GM21723 (cell line): ENCODE measurements around the gene PAIP2B.
"Not testable (repeated sequence)": the region's sequence is repeated elsewhere in the genome, so short reads cannot be mapped to it uniquely, and the experiment has no call there.

Source experiments
- ATAC-seq: cut with Tn5 transposase; IDR thresholded peaks from one replicate; pipeline ENCODE4 v1.9.1; 2021; ENCODE audit warnings: mild to moderate bottlenecking, moderate library complexity; ENCODE audit not compliant: unreplicated experiment

Gene PAIP2B

DNA sequence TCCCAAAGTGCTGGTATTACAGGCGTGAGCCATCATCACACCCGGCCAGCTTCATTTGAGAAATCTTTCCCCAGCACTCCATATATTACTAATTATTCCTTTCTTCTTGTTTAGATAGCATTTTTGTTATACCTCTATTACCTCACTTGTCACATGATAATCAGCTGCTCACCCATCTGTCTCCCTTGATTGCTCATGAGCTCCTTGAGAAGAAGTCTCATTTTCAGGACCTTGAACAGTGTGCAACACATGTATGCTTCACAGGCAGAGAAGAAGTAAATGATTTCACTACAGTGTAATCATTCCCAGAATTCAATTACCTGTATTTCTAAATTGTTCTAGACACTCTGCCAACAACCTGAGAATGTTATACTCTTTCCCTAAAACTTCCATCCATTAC, 6.2 kb downstream of the PAIP2B start:
- no peak for ATAC-seq

DNA sequence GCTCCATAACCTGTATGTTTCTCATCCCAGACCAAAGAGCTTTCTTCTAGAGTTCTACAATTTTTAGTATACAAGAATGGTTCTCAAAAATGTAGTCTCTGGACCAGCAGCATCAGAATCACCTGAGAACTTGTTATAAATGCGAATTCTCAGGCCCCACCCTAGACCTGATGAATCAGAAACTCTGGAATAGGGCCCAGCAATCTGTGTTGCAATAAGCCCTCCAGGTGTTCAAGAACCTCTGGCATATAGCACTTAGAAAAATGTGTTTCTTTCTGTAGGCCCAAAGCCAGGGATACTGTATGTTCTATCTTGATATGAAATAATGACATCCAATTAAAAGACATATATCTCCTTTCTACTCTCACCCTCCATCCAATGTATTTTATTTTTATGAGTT, 10.4 kb downstream of the PAIP2B start:
- ATAC-seq, result no peak

DNA sequence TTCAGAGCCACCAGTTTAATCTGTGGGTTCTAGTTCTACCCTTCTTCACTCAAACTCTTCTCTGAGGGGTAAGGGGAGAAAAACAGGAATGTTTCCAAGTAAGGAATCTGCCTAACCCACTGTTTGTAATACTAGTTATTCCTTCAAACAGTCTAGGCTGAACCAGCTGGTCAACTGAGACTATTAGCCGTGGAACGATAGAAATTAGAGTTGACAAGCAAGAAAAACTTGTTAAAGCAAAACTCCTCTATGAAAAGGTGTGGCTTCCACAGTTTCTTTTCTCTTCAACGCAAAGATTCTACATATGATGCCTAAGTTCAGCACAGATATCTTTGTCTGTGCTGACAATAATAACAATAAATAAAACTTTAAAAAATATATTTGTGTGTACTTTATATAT, 11.5 kb downstream of the PAIP2B start:
- ATAC-seq, result no peak

DNA sequence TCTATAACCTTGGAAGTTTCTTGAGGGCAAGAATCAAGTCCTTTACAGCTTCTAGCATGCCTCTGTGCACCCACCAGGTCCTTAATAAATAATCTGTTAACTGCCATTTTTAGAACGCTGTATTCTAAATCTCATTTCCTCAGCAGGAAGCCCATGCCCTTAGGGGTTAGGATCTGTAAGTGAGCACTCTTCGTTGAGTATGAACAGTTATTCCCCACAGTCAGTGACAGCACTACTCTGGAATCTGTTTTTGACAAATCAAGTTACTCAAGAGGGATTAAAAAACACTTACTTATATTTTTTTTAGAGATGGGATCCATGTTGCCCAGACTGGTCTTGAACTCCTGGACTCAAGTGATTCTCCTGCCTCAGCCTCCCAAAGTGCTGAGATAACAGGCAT, 14.6 kb downstream of the PAIP2B start:
- ATAC-seq, result no peak

DNA sequence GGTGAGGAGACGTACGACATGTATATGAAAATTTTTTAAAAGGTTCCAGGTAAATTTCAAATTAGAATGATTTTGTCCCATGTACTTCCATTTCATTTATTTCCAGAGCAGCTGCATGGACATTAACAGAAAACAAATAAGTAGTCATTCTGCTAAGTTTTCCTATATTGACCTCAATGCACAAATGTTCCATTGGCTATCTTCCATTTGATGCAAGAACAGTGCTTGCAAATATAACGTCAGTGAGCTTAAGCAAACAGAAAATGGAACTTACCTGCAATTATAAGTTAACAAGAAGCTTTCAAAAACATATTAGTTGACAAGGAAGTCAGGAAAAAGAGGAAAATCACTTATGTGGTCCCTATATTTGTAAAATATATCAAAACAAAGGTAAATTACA, 16.6 kb downstream of the PAIP2B start:
- no peak for ATAC-seq

DNA sequence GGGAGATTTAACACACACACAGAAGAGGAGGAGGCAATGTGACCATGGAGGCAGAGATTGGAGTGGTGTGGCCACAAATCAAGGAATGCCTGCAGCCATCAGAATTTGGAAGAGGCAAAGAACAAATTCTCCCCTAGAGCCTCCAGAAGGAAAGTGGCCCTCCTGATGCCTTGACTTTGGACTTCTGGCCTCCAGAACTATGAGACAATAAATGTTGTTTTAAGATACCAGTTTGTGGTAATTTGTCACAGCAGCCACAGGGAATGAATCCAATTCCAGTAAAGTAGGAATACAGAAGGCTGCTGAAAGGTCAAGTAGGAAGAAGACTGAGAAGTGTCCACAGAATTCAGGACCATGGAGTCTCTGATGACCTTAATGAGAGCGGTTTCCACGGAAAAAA, 18.1 kb downstream of the PAIP2B start:
- ATAC-seq, result no peak

DNA sequence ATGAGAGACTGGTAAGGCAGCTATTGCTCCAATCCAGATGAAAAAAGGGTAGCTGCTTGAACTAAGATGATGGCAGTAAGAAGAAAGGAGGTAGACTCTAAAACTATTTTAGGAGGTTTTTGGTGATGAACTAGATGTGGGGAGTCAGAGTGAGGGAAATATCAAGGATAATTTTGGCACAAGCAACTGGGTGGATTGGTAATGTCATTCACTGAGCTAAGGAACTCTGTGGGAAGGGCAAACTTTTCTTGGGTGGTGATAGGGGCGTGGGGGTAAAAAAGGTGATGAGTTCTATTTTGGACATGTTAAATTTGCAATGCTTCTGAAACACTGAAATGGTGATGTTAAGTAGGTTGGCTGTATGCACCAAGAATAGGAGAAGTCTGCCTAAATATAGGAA, 19.3 kb downstream of the PAIP2B start:
- no peak for ATAC-seq

DNA sequence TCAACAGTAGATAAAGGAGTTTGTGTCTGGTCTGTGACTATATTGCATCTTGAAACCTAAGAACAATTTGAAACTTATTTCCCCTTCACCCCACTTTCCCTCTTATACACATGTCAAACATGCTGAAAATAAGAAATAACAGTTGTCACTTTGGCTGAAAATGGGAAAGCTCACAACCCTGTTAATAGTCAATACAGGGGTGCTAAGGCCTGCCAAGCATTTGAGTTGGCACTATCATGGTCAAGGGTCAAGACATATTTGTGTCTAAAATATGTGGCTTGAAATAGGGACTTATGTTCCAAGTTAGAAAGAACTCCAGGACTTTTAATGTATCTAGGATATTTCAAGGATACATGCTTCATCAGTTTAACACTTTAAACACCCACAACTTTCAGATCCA, 20.6 kb downstream of the PAIP2B start:
- ATAC-seq, result no peak

DNA sequence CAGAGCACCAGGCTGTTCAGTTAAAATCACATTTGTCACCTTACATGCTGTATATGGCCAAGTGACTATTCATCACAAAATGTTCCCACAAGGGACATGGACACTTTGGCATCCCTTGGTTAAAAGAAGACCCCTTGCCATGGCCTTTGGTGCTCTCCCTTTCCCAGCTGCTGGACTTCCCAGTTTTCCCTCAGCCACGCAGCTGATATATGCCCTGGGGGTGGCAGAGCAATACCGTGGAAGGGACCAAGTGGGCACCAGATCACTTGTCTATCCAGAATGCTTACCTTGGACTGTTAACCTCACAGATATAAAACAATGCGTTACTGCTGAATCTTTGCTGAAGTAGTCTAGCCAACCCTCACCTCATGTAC, 35.3 kb downstream of the PAIP2B start:
- ATAC-seq, result no peak

DNA sequence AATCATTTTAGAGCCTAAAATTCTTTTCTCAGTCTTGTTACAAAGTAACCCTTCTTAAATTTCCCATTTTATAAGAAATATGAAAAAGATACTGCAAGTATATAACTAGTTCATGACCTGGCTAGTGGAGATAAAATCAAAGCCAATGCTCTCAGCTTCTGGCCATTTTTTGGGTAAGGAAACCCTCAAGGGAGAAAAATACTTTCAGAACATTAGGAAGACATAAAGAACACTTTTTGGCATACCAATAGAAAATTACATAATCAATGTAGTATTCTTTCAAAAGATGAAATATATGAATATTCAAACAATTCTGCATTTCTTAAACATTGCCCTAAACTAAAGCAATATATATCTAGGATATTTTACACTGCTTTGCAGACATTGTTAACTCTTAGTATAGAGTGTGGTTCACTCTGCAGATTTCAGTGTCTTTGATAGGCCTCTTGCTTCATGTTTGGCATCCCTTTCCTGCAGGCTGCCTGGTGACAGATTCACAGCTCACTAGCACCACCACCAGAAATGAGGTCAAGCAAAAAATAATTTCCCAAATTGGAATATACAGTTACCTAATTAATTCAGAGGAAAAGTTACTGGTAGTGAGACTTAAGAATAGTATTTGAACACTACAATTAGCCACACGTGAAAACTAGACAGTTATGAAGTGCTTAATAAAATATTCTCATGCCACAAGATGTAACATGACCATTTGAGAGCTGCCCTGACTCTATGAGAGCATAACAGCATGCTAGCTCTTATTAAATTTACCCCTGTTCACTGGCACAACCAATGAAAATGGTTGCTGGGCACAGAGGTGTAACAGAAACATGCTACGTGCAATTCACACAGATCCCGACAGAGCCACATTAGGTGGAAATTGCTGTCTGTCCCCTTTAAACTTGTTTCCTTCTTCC, 36.0 kb downstream of the PAIP2B start:
- no peak for ATAC-seq

DNA sequence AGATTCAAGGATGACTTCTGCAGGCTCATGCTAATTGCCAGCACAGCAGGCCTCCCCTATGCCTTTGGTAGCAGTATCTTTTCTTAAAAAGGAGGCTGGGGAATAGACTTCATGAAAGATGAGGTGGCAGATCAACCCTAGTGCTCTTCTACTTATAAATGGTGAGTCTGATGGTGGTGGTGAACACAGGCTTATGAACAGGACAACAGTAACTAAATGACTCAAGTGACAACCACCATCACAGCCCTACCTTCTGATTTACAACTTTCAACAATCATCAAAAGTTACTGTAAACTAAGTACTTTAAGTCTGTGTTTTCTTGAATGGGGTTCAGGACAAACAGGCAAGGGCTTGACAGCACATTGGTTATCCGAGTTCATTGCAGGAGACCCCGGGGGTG, 39.3 kb downstream of the PAIP2B start:
- no peak for ATAC-seq

DNA sequence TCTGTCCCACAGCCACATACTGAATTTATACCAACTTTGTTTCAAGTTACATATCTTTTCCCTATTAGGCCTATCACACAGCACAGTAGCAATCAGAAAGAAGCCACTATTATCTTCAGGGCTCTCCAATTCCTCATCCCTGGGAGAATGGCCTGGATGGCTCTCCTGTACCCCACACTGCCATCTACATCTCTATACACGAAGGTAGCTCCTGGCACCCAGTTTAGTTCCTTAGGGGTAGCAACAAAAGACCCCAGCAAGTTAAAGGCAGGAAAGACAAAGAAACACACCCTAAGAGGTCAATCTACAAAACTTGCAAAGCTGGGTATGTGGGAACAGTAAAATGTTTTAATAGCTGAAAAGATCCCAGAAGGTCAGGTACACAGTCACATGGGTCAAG, 39.9 kb downstream of the PAIP2B start:
- ATAC-seq, result no peak

DNA sequence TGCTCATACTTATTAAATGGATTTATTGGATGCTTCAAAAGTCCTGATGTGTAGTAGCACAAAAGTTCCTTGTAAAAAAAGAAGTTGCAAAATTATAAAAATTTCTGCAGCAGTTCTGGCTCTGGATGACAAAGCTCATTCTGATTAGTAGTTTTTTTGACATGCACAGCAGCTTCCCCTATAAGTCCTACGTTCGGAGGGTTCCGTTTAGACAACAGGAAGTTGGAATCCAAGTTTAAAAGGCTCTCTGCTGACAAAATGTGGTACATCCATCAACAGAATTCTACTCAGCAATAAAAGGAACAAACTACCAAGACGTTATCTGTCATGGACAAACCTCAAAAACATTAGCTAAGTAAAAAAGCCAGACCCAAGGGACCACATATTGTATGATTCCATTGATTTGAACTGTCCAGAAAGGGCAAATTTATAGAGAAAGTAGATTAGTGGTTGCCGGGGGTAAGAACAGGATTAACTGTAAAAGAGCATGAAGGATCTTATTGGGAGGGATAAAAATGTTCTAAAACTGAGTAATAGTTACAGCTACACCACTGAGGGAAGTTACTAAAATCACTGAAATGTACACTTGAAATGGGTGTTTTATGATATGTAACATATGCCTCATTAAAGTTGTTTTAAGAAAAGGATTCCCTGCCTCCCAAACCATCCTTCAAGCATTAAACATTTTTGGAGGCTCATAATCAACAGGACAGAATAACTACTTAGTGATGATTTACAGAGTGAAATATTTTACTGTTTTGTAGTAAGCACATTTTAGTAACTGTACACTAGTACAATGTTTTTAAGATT, 43.4 kb downstream of the PAIP2B start:
- not testable (repeated sequence) for ATAC-seq

DNA sequence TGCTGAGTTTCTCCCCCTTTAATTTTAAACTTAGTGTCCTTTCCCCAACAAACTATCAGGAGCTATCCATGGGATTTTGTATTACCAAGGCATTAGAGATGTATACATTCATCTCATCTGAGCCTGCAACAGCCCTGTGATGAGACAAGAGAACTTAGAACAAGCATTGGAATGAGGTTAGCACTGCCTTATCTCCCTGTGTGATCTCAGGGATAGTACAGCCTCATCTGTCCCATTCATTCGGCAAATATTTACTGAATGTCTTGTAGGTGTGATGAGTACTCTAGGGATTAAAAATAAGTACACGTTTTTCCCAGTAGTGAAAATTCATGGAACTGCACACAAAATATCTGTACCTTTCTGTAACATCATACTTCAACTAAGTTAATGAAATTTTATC, 45.6 kb downstream of the PAIP2B start:
- no peak for ATAC-seq

DNA sequence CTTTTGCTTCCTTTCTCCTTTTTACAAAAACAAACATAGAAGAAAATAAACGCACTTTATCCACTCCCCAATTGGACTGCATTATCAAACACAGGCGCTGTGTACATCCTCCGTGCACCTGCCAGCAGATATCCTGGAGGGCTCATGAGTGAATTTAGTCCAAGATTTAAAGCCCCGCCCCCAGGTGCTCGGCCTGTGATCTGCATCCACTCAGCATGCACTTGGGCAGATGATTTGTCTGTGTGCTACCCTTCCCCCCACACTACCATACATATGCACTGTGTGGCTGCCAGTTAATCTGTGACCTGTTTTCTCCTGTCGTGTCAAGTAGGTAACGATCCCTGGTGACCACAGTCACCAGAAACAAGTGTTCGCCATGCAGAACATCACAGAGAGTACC, 48.1 kb downstream of the PAIP2B start:
- not testable (repeated sequence) for ATAC-seq

DNA sequence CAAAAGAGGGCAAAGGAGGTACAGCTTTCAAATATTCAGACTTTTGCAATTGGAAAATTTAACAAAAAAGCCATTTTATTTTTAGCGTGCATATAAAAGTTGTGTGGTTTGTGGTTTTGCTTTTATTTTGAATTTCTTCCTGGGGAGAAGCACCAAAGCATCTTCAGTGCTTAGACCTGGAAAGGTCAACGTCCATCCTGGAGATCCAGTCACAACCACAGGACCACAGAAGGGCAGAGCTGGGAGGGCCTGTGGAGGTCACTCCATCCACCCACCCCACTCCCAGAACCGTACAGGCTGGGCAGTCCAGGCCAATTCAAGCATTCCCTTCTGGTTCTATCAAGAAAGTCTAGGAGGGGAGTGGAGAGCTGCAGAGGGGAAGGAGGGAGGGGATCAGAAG, 52.7 kb downstream of the PAIP2B start:
- ATAC-seq, result no peak

DNA sequence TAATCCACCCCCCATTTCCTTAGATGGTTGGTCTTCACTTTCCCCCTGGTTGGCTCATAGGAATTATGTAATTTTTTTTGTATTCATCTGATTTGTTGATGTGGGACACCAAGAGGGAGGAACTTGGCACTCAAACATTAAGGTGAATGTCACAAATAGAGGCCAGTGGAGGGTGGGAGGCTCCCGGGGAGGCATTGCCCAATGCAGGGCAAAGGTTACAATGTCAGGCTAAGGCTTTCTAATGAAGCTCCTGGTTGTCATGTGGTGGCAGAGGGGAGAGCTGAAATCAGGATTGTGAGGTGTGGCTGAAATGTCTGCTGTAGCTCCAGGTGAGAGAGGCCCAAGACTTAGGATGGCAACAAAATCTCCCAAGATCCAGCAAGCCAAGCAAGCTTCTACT, 53.8 kb downstream of the PAIP2B start:
- ATAC-seq, result no peak

DNA sequence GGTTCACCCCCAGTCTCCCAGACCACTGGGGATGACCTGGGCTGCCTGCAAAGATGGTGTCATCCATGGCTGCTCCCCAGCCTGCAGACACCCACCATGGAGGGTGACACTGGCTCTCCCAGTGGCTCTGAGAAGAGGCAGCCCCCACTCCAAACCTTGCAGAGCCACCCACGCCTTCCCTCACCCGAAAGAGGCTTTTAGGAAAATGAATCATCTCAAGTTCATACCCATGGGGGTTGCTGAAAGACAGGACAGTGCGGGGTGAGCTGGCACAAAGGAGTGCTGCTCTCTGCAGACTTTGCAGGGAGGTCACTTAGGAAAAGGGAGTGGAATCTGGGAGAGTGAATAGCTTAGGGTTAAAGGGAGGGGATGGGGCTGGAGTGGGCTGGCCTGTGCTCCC, 60.1 kb downstream of the PAIP2B start:
- ATAC-seq, result no peak

DNA sequence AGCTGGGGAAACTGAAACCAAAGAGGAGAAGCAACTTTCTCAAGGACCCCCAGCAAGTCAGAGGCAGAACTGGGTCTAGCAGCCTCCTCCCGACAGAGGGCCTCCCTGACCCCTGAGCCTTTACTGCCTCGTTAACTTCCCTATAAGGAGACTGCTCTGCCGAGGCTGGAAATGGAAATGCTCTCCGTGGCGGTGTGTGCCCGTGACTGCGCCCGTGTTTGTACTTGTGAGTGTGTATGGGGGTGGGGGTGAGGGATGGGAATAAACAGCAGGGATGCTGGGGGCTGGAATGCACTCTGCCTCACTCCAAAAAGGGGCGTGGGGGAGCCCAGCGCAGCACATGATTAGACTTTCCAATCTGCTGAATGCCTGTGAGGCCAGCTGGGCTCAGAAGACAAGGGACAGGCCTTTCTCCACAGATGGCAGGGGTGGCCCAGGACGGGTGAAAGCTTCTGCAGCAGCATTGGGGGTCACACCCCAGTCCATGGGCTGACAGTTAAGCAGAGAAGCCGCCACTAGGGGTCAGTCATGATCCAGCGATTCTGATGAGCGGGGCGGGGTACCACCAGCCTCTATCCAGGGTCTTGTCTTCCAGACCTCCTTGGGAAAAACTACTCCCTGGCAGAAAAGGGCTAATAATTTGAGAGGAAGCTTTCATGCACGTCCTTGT, 69.6 kb downstream of the PAIP2B start:
- no peak for ATAC-seq

DNA sequence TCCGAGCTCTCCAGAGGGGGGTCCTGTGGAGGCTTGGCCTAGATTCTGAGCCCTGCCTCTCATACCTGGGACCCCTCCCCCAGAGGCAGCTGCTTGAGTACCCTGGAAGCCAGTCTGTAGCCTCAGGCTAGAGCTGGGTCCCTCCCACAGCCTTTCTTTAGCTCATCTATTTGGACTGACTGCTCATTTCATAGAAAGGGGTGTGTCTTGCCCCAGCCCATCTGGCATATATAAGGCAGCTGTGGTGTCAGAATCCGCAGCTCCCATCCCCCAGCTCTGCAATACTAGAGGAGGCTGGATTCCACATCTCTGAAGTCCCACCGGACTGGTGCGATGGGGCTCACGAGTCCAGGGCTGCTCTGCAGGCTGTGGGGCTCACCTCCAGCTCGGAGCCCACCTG, 70.3 kb downstream of the PAIP2B start:
- no peak for ATAC-seq

DNA sequence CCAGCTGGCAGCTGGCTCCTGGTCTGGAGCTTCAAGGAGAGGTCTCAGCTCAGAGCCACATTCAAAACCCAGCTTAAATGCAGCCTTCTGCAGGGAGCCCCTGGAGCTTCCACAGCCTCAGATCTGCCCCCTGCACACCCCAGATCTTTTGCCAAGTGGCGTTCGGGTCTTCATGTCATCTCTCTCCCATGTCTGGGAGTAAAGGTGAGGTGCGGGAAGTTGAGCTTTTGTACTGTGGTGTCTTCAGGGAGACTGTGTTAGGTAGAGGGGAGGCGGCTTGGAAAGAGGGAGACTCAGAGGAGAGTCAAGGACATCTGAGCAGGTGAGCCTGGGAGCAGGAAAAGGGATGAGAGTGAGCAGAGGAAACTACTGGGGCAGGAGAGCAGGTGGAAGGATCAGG, 71.1 kb downstream of the PAIP2B start:
- no peak for ATAC-seq

DNA sequence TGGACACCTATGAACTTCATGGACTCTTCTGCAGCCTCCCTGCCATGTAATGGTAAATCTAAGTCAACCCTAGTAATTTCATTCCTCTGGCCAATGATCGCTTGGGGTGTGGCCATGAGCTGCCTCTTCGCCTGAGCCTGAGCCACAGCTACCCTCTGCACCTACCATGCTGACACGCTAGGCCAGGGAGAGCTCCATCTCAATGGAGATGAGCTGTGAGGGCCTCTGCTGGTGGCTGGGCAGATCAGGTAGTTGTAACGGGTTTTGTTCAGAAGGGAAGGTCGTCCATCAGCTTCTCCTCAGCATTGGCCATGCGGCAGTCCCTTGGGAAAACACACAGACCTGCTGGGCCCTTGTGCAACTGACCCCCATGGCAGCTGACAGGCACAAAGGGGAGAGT, 72.1 kb downstream of the PAIP2B start:
- peak; percentile 80 for ATAC-seq
